ENCODE results near the gene CPSF7.

GRCh38 chr11:61437496-61437895, 7.7 kb upstream of the CPSF7 start:
- no peak for TF ChIP-seq POLR2A (IDR thresholded peaks at IDR 0.05)
- TF ChIP-seq EP300 (IDR thresholded peaks at IDR 0.05): no peak
- TF ChIP-seq, protein P1, sequence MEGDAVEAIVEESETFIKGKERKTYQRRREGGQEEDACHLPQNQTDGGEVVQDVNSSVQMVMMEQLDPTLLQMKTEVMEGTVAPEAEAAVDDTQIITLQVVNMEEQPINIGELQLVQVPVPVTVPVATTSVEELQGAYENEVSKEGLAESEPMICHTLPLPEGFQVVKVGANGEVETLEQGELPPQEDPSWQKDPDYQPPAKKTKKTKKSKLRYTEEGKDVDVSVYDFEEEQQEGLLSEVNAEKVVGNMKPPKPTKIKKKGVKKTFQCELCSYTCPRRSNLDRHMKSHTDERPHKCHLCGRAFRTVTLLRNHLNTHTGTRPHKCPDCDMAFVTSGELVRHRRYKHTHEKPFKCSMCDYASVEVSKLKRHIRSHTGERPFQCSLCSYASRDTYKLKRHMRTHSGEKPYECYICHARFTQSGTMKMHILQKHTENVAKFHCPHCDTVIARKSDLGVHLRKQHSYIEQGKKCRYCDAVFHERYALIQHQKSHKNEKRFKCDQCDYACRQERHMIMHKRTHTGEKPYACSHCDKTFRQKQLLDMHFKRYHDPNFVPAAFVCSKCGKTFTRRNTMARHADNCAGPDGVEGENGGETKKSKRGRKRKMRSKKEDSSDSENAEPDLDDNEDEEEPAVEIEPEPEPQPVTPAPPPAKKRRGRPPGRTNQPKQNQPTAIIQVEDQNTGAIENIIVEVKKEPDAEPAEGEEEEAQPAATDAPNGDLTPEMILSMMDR (IDR thresholded peaks at IDR 0.05): no peak
